ENCODE measurements around the gene DPF3. TPM values are rescaled to one million over a fixed set of nuclear protein-coding genes. Genes with fewer than 3 reads are reported as not detected.

The DPF3 gene
- total RNA-seq, 6 experiments from 2014 or later = 1.2 to 5.7 (median 2.9) TPM

DNA sequence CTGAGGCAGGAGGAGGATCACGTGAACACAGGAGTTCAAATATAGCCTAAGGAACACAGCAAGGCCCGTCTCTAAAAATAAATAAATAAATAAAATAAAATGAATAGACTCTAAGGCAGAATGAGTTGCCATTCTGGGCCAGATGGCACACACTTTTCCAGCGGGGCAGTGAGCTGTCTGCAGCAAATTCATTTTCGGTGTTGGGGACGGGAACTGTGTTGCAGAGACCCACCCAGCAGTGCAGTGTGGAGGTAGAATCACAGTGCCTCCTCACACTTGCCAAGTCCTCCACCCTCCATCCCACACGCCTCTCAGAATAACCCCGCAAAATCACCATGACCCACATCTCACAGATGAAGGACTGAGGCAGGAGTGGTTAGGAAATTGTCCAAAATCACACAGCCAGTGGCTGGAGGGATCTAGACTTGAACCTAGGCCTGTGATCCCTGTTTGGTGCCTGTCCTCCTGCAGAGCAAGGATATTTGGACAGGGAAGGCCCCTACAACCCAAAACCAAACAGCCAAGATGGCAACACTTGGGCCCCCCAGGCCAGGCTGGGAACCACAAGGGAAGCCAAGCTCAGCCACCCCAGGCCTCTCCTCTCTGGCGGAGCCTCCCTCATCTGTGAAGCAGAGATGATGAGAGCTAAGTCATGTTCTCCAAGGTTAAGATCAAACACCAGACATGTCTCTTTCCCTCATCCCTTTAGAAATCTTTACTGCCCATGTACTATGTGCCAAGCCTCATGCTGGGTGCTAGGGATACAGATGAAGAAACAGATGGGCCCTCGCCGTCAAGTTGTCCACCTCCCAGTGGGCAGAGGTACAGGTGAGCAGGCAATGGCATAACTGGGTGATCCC, 152.7 kb downstream of the DPF3 start:
- peak in 1 of 3 donors; percentile 27 for DNase-seq
- intact Hi-C loops (cut with DNase I) = no loop called here
- WGBS (ENCODE audit: insufficient coverage, low coverage, low lambda C conversion rate, missing lambda C conversion rate) = 91% methylated on average over 6 of the region's 10 CpGs
- no peak for ATAC-seq
- Histone ChIP-seq H3K27me3 (no peaks in the 10 kb centered on the region), H3K4me1 (no peaks in the 10 kb centered on the region), H3K4me3 (no peak overlapping the region), H3K27ac (no peak overlapping the region), H3K9me3 (no peaks in the 10 kb centered on the region), H3K36me3 (no peaks in the 10 kb centered on the region)
- TF ChIP-seq POLR2A (IDR thresholded peaks at IDR 0.05) = no peak
- TF ChIP-seq, protein P1, sequence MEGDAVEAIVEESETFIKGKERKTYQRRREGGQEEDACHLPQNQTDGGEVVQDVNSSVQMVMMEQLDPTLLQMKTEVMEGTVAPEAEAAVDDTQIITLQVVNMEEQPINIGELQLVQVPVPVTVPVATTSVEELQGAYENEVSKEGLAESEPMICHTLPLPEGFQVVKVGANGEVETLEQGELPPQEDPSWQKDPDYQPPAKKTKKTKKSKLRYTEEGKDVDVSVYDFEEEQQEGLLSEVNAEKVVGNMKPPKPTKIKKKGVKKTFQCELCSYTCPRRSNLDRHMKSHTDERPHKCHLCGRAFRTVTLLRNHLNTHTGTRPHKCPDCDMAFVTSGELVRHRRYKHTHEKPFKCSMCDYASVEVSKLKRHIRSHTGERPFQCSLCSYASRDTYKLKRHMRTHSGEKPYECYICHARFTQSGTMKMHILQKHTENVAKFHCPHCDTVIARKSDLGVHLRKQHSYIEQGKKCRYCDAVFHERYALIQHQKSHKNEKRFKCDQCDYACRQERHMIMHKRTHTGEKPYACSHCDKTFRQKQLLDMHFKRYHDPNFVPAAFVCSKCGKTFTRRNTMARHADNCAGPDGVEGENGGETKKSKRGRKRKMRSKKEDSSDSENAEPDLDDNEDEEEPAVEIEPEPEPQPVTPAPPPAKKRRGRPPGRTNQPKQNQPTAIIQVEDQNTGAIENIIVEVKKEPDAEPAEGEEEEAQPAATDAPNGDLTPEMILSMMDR (IDR thresholded peaks at IDR 0.05) = no peak

DNA sequence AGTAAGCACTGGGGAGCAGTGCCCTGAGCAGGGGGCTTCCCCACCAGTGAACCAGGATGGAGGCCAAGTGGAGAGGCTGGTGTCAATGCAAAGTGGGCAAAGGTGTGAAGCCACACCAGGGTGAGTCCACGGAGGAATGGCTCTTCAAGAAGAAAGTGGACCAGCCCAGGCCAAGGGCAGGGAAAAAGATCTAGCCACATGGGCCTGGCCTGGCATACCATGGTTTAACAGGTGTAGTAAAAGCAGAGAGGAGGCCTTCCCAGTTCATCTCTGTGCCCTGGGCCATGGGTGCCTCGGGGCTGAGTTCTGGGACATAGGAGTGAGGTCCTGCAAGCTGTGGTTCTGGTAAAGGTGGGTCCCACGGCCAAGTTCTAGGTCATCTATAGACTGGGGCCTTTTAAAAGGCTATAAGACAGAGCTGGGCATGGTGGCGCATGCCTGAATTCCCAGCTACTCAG, 153.4 kb downstream of the DPF3 start:
- no peaks in the 10 kb centered on the region for H3K36me3 ChIP-seq
- no peaks in the 10 kb centered on the region for H3K9me3 ChIP-seq
- no peak overlapping the region for H3K4me3 ChIP-seq
- TF ChIP-seq POLR2A (IDR thresholded peaks at IDR 0.05) = no peak
- TF ChIP-seq, protein P1 (IDR thresholded peaks at IDR 0.05) = no peak
- no peaks in the 10 kb centered on the region for H3K27me3 ChIP-seq
- H3K4me1 ChIP-seq = no peaks in the 10 kb centered on the region
- ATAC-seq (no peak), DNase-seq (peak in 1 of 3 donors; percentile 19)
- intact Hi-C loops (cut with DNase I) = no loop called here
- 100% methylated on average over 2 of the region's 4 CpGs for whole genome bisulfite sequencing (ENCODE audit: insufficient coverage, low coverage, low lambda C conversion rate, missing lambda C conversion rate)
- no peak overlapping the region for H3K27ac ChIP-seq

GRCh38 chr14:72739446-72740405, 154.2 kb downstream of the DPF3 start:
- ATAC-seq = no peak
- Histone ChIP-seq H3K9me3 (no peaks in the 10 kb centered on the region), H3K27ac (no peak overlapping the region), H3K4me1 (no peaks in the 10 kb centered on the region), H3K36me3 (no peaks in the 10 kb centered on the region), H3K27me3 (no peaks in the 10 kb centered on the region), H3K4me3 (no peak overlapping the region)
- TF ChIP-seq POLR2A (IDR thresholded peaks at IDR 0.05) = no peak
- peak in 1 of 3 donors; percentile 24 for DNase-seq
- intact Hi-C loops (cut with DNase I) = no loop called here
- 87% methylated on average over 13 of the region's 14 CpGs for WGBS (ENCODE audit: insufficient coverage, low coverage, low lambda C conversion rate, missing lambda C conversion rate)

DNA sequence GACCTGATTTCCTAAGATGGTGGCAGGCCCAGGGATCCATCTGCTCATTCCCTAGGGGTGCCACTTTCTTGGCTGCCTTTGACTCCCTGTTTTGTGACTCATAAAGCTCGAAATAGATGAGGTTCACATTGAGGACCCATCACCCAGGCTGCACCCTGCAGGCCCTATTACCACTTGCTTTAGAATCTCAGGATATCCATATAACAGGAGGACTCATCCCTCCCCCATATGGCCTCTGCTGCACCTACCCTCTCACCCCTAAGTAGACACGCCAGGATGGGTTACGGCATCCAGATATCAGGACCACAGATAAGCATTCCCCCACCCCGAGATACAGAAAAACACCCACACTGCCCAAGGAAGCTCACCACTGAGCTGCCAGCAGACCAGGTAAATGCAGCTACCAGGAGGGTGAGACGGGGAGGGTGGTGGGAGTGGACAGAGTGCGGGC, 155.7 kb downstream of the DPF3 start:
- Histone ChIP-seq H3K36me3 (no peaks in the 10 kb centered on the region), H3K4me3 (no peak overlapping the region), H3K4me1 (no peaks in the 10 kb centered on the region), H3K9me3 (no peaks in the 10 kb centered on the region), H3K27me3 (no peaks in the 10 kb centered on the region), H3K27ac (no peak overlapping the region)
- intact Hi-C loops (cut with DNase I) = no loop called here
- DNase-seq (peak in 1 of 3 donors; percentile 11), ATAC-seq (no peak)
- 79% methylated on average over 6 of the region's 6 CpGs for WGBS (ENCODE audit: insufficient coverage, low coverage, low lambda C conversion rate, missing lambda C conversion rate)
- no peak for TF ChIP-seq POLR2A (IDR thresholded peaks at IDR 0.05)

GRCh38 chr14:72737560-72737943, 156.3 kb downstream of the DPF3 start:
- DNase-seq = peak in 1 of 3 donors; percentile 12
- no peaks in the 10 kb centered on the region for H3K36me3 ChIP-seq

More at GRCh38 chr14:72737560-72737943, 156.3 kb downstream of the DPF3 start:
- no peak for ATAC-seq
- H3K27me3 ChIP-seq = no peaks in the 10 kb centered on the region
- H3K4me3 ChIP-seq = no peak overlapping the region
- 82% methylated on average over 3 of the region's 6 CpGs for WGBS (ENCODE audit: insufficient coverage, low coverage, low lambda C conversion rate, missing lambda C conversion rate)
- H3K9me3 ChIP-seq = no peaks in the 10 kb centered on the region
- TF ChIP-seq, protein P1 (IDR thresholded peaks at IDR 0.05) = no peak
- no peak for TF ChIP-seq POLR2A (IDR thresholded peaks at IDR 0.05)
- intact Hi-C loops (cut with DNase I) = no loop called here
- no peaks in the 10 kb centered on the region for H3K4me1 ChIP-seq
- H3K27ac ChIP-seq = no peak overlapping the region

Measured in right lobe of liver (tissue), 6 donors.